Parathyroid adenoma (tissue), 2 donors: Measurements from ENCODE around the gene HTR3E.
"Not testable (repeated sequence)": the region's sequence is repeated elsewhere in the genome, so short reads cannot be mapped to it uniquely, and the experiment has no call there.

ENCODE experiments used
- H2AFZ ChIP-seq: fragments of 300-600 bp; sonication (generic); one replicate; pipeline ENCODE4 v1.7.0; 2017; ENCODE audit warnings: antibody characterized with exemption, mild to moderate bottlenecking
- H3K27ac ChIP-seq: fragments of 300-600 bp; sonication (generic); one replicate; pipeline ENCODE4 v1.7.0; 2017
- H3K27me3 ChIP-seq: fragments of 300-600 bp; sonication (generic); one replicate; pipeline ENCODE4 v1.7.0; 2017; ENCODE audit warnings: low read length; ENCODE audit not compliant: control insufficient read depth, insufficient read depth
- H3K36me3 ChIP-seq: fragments of 300-600 bp; sonication (generic); one replicate; pipeline ENCODE4 v1.7.0; 2017; ENCODE audit warnings: low read length; ENCODE audit not compliant: control insufficient read depth, insufficient read depth
- H3K4me1 ChIP-seq: fragments of 300-600 bp; sonication (generic); one replicate; pipeline ENCODE4 v1.7.0; 2017; ENCODE audit warnings: control low read depth
- H3K4me2 ChIP-seq: fragments of 300-600 bp; sonication (generic); one replicate; pipeline ENCODE4 v1.7.0; 2017; ENCODE audit warnings: low read length
- H3K4me3 ChIP-seq: fragments of 300-600 bp; sonication (generic); one replicate; pipeline ENCODE4 v1.7.0; 2017; ENCODE audit warnings: low read depth, low read length
- H3K79me2 ChIP-seq: fragments of 300-600 bp; sonication (generic); one replicate; pipeline ENCODE4 v1.7.0; 2017; ENCODE audit warnings: control low read depth
- H3K9ac ChIP-seq: fragments of 300-600 bp; sonication (generic); one replicate; pipeline ENCODE4 v1.7.0; 2017; ENCODE audit warnings: mild to moderate bottlenecking
- H3K9me3 ChIP-seq: fragments of 300-600 bp; sonication (generic); one replicate; pipeline ENCODE4 v1.7.0; 2017; ENCODE audit warnings: low read length; ENCODE audit not compliant: control insufficient read depth
- TF ChIP-seq, protein P1 (sequence below): fragments of 300-600 bp; sonication (generic); IDR thresholded peaks from one replicate; pipeline ENCODE4 v1.7.0; 2017; ENCODE audit warnings: antibody characterized with exemption, mild to moderate bottlenecking
- donor health status: primary hyperparathyroidism.

Gene HTR3E

DNA sequence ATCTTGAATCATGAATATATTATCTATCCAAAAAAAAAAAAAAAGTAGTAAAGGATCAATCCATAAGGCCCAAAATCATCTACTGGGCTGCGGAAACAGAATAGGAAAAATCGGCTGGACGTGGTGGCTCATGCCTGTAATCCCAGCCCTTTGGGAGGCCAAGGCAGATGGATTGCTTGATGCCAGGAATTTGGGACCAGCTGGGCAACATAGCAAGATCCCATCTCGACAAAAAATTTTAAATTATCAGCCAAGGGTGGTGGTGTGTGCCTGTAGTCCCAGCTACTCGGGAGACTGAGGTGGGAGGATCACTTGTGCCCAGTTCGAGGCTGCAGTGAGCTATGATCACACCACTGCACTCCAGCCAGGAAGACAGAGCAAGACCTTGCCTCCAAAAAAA, 52.3 kb downstream of the HTR3E start:
- no peaks in the 10 kb centered on the region for H3K79me2 ChIP-seq
- H3K4me3 ChIP-seq, result no peak overlapping the region
- H3K9ac ChIP-seq, result no peak overlapping the region
- no peak overlapping the region for H3K27ac ChIP-seq
- no peaks in the 10 kb centered on the region for H3K9me3 ChIP-seq
- H2AFZ ChIP-seq, result no peak overlapping the region
- H3K36me3 ChIP-seq, result no peaks in the 10 kb centered on the region
- H3K4me1 ChIP-seq, result no peaks in the 10 kb centered on the region
- TF ChIP-seq, protein P1, sequence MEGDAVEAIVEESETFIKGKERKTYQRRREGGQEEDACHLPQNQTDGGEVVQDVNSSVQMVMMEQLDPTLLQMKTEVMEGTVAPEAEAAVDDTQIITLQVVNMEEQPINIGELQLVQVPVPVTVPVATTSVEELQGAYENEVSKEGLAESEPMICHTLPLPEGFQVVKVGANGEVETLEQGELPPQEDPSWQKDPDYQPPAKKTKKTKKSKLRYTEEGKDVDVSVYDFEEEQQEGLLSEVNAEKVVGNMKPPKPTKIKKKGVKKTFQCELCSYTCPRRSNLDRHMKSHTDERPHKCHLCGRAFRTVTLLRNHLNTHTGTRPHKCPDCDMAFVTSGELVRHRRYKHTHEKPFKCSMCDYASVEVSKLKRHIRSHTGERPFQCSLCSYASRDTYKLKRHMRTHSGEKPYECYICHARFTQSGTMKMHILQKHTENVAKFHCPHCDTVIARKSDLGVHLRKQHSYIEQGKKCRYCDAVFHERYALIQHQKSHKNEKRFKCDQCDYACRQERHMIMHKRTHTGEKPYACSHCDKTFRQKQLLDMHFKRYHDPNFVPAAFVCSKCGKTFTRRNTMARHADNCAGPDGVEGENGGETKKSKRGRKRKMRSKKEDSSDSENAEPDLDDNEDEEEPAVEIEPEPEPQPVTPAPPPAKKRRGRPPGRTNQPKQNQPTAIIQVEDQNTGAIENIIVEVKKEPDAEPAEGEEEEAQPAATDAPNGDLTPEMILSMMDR, result no peak
- no peak overlapping the region for H3K4me2 ChIP-seq
- no peaks in the 10 kb centered on the region for H3K27me3 ChIP-seq

DNA sequence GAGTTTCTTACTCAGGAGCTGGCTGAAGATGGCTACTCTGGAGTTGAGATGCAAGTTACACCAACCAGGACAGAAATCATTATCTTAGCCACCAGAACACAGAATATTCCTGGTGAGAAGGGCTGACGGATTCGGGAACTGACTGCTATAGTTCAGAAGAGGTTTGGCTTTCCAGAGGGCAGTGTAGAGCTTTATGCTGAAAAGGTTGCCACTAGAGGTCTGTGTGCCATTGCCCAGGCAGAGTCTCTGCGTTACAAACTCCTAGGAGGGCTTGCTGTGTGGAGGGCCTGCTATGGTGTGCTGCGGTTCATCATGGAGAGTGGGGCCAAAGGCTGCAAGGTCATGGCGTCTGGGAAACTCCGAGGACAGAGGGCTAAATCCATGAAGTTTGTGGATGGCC, 52.9 kb downstream of the HTR3E start:
- not testable (repeated sequence) for H3K4me3 ChIP-seq, H3K4me2 ChIP-seq, H3K36me3 ChIP-seq, H3K9ac ChIP-seq, H3K9me3 ChIP-seq, H3K27ac ChIP-seq, H3K27me3 ChIP-seq, H3K4me1 ChIP-seq, H3K79me2 ChIP-seq
- peak overlapping the region; percentile 60 for H2AFZ ChIP-seq

DNA sequence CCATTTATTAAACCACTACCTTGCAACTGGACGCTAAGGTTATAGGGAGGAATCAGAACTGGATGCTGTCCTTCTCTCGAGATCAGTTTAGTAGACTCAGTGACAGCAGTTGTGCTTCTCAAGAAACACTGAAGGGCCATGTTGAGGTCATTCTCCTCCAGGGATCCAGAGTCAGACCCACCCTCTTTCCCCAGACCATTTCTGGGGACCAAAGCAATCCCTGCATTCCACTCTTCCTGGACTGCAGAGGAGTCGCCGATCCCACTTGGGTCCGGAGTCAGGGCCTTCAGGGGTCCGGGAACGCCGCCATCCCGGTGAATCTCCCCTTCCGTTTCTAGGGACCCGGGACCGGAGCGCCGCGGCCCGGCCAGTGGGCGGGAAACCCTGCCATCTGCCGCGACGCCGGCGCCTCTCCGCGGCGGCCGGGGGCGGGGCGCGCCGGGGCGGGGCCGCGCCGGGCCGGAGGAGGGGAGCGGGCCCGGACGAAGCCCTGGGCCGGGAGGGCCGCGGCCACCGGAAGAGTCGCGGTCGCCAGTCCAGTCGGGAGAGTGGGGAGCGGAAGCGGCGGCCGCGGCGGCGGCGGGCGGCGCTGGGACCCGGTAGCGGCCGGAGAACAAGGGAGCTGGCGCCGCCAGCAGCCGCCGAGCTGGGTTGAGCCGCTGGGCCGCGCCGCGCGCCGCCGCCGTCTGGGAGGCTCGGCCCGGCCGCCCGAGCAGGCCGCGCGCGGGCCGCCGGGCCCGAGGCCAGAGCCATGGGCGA, 58.2 kb downstream of the HTR3E start, which contains the start of gene DVL3:
Gene DVL3 (plus strand): TSS at position 493 of the 759 bp plus-strand sequence. CDS start 259 bp downstream, at position 752.
- no peaks in the 10 kb centered on the region for H3K36me3 ChIP-seq
- peak within 1 kb of the TSS; percentile 72 for H3K27ac ChIP-seq
- H2AFZ ChIP-seq, result peak within 1 kb of the TSS; percentile 98
- peaks cover 32% of the 10 kb centered on the region for H3K79me2 ChIP-seq
- H3K4me3 ChIP-seq, result peak within 1 kb of the TSS; percentile 93
- no peaks in the 10 kb centered on the region for H3K27me3 ChIP-seq
- H3K4me1 ChIP-seq, result peaks cover 12% of the 10 kb centered on the region
- H3K4me2 ChIP-seq, result peak within 1 kb of the TSS; percentile 96
- TF ChIP-seq, protein P1, result no peak
- H3K9ac ChIP-seq, result peak within 1 kb of the TSS; percentile 78
- H3K9me3 ChIP-seq, result no peaks in the 10 kb centered on the region

DNA sequence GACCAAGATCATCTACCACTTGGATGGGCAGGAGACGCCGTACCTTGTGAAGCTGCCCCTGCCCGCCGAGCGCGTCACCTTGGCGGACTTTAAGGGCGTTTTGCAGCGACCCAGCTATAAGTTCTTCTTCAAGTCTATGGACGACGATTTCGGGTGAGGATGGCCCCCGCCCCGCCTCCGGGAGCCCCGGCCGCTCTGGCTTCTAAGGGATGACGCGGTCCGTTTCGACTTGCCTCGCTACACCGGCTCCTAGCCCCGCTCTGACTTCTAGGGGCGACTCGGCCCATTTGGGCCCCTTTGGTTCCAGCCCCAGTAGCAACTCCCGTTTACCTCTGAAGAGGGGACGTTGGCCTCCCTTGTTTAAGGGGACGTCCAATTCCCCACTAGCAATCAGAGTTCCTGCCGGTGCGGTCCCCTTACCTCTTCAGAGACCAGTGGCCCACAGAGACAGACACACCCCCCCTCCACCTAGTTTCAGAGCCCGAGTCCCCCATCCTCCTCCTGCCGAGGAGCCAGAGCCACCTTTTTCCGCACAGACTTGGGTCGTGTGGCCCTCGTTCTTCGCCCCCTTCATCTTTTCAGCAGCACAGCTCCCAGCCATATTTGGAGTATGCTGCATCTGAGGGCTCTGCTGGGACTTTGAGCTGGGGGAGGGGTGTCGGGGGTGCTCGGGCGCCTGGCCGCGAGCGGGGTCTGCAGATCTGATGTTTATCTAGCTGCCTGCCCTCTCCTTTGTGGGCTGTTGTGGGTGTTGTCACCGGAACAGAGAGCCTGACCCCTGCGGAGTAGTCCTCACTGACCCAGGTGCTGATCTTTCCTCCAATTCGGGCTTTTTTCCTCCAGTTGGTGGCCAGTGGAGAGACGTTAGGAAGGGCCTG, 59.0 kb downstream of the HTR3E start:
- Histone ChIP-seq H3K4me1 (peaks cover 17% of the 10 kb centered on the region), H3K9ac (peak overlapping the region; percentile 78), H3K36me3 (no peaks in the 10 kb centered on the region), H3K4me2 (peak overlapping the region; percentile 96), H3K27me3 (no peaks in the 10 kb centered on the region), H3K4me3 (peak overlapping the region; percentile 93), H3K27ac (peak overlapping the region; percentile 68), H3K79me2 (peaks cover 41% of the 10 kb centered on the region), H2AFZ (peak overlapping the region; percentile 69), H3K9me3 (no peaks in the 10 kb centered on the region)
- TF ChIP-seq, protein P1, result no peak

DNA sequence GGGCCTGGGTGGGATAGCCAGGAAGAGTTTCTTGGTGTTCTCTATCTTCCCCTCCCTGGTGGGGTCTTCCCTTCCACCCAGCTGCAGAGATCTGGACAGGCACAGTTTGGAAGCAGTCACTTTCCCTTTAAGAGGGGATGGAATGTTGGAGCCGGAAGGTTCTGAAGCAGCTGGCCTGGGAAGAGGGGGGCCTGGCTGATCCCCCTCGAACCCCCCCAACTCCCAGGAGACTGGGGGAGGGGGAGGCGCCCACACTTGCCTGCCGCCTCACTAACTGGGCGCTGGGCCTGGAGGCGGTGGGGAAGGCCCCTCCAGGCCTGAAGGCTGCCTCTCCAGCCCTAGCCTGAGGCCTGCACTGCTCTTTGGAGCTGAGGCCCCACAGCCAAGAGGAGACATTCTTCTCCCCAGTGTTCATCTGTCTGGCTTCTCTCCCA, 59.7 kb downstream of the HTR3E start:
- no peak overlapping the region for H3K9ac ChIP-seq
- H3K27me3 ChIP-seq, result no peaks in the 10 kb centered on the region
- peaks cover 47% of the 10 kb centered on the region for H3K79me2 ChIP-seq
- peak overlapping the region; percentile 96 for H3K4me2 ChIP-seq
- TF ChIP-seq, protein P1, result no peak
- no peaks in the 10 kb centered on the region for H3K36me3 ChIP-seq
- H3K9me3 ChIP-seq, result no peaks in the 10 kb centered on the region
- peak overlapping the region; percentile 68 for H3K27ac ChIP-seq
- peak overlapping the region; percentile 93 for H3K4me3 ChIP-seq
- peaks cover 18% of the 10 kb centered on the region for H3K4me1 ChIP-seq
- peak overlapping the region; percentile 69 for H2AFZ ChIP-seq
